Naive thymus-derived CD8-positive, alpha-beta T cell (primary cell): ENCODE results near the gene AMOTL1. TPM values are rescaled to one million over a fixed set of nuclear protein-coding genes. Genes with fewer than 3 reads are reported as not detected.

Experiments used
- ATAC-seq, 2 donors: fragments of 150-1000 bp; cut with Tn5 transposase in 1 of 2; sonication (Bioruptor Pico), chemical (Tn5 transposase) in 1 of 2; 1 replicate in 1 of 2; 2 replicates in 1 of 2; pipeline ENCODE4 v1.10.0; 2021; ENCODE audit warnings: mild to moderate bottlenecking in 2 of 2, moderate library complexity in 2 of 2
- POLR2A ChIA-PET: fragments of 350-600 bp; sonication (Branson Sonifier 250); formaldehyde crosslinking; loops from one replicate; lab custom pipeline; 2021; ENCODE audit warnings: antibody characterized with exemption; lab: Charles Lee
- DNase-seq, 10 donors: peaks; one replicate each; pipeline versions ENCODE4 v3.0.0 to v3.0.0-alpha.2; 2020 to 2022
- H3K27ac Mint-ChIP-seq, 10 donors: one replicate each; pipeline ENCODE4 v1.8.0; 2020 to 2022; ENCODE audit warnings: mild to moderate bottlenecking in 10 of 10, mixed read lengths in 10 of 10, moderate library complexity in 4 of 10, inconsistent platforms in 1 of 10
- H3K27me3 Mint-ChIP-seq, 5 donors: one replicate each; pipeline ENCODE4 v1.8.0; 2021 to 2022; ENCODE audit warnings: mixed read lengths in 5 of 5
- H3K36me3 Mint-ChIP-seq, 3 donors: one replicate each; pipeline ENCODE4 v1.8.0; 2020 to 2022; ENCODE audit warnings: mixed read lengths in 3 of 3, mild to moderate bottlenecking in 2 of 3, inconsistent platforms in 1 of 3
- H3K4me1 Mint-ChIP-seq, 4 donors: one replicate each; pipeline ENCODE4 v1.8.0; 2021 to 2022; ENCODE audit warnings: mixed read lengths in 4 of 4
- H3K4me3 Mint-ChIP-seq, 10 donors: one replicate each; pipeline ENCODE4 v1.8.0; 2020 to 2022; ENCODE audit warnings: mild to moderate bottlenecking in 10 of 10, mixed read lengths in 10 of 10, moderate library complexity in 6 of 10, inconsistent platforms in 1 of 10
- H3K9me3 Mint-ChIP-seq, 9 donors: one replicate each; pipeline ENCODE4 v1.8.0; 2020 to 2022; ENCODE audit warnings: mixed read lengths in 9 of 9, mild to moderate bottlenecking in 3 of 9, inconsistent platforms in 1 of 9, moderate library complexity in 1 of 9
- polyA plus RNA-seq, 3 donors: library from polyadenylated mRNA; unstranded; fragments of 300-500 nt; fragmentation: Illumina TruSeq; gene quantifications; one replicate each; pipeline ENCODE4 v1.2.3, GENCODE V29; 2021
- total RNA-seq, 8 experiments: library from RNA in 2 of 8; stranded (reverse) in 2 of 8; gene quantifications; one replicate each; pipeline ENCODE4 v1.2.3 and lab custom pipeline; 2021 to 2026

AMOTL1 gene
- total and polyA plus RNA-seq, 5 experiments from 2014 or later = 0.03 to 0.10 (median 0.08) TPM; not detected in 1

DNA sequence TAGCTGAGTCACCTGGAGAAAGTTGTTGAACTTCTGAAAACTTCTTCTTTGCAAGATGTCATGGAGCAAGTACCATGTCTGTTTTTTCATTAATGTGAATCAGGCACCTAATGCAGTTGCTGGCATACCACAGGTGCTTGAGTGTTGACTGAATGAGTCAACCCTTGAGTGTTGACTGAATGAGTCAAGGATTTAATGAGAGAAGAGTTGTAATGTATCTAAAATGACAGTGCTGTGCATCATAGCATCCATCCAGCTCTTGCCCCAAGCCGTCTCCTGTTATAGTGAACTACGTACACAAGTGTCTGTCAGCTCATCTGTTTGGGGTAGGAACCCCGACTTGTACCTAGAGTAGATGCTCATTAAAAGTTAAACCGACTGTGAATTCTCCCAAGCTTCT lies 112.1 kb downstream of the AMOTL1 start:
- ATAC-seq (no peak), DNase-seq (no peak)
- H3K4me3 Mint-ChIP-seq = no peak overlapping the region
- H3K27me3 Mint-ChIP-seq = no peaks in the 10 kb centered on the region
- POLR2A ChIA-PET = no interaction called here
- H3K27ac Mint-ChIP-seq = no peak overlapping the region
- H3K36me3 Mint-ChIP-seq = no peaks in the 10 kb centered on the region
- H3K4me1 Mint-ChIP-seq = peaks cover 6 to 15% (median 11%) of the 10 kb centered on the region in 4 donors
- H3K9me3 Mint-ChIP-seq = no peaks in the 10 kb centered on the region

DNA sequence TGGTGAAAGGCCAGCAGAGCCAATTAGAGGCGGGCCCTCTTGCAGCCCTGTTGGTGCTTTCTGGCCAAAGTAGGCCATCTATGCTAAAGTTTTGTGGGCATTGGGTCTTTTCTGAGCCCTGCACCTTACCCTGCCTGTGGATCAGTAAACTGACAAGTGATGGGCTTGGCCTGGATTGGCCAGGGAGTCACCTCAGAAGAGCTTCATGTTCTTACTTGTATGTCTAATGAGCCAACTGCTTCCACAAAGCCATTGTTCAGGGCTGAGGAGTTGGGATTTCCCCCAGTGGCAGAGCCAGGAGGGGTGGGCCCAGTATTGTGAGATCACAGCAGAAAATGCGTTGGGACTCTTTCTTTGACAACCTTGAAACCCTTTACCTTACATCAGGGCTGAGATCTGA lies 114.8 kb downstream of the AMOTL1 start:
- H3K4me1 Mint-ChIP-seq = peaks cover 0 to 4% (median under 1%) of the 10 kb centered on the region in 4 donors
- DNase-seq (no peak), ATAC-seq (no peak)
- POLR2A ChIA-PET = no interaction called here
- H3K9me3 Mint-ChIP-seq = peaks cover 0 to 11% (median 6%) of the 10 kb centered on the region in 9 donors
- H3K27me3 Mint-ChIP-seq = no peaks in the 10 kb centered on the region
- no peaks in the 10 kb centered on the region for H3K36me3 Mint-ChIP-seq
- no peak overlapping the region for H3K4me3 Mint-ChIP-seq
- H3K27ac Mint-ChIP-seq = no peak overlapping the region

DNA sequence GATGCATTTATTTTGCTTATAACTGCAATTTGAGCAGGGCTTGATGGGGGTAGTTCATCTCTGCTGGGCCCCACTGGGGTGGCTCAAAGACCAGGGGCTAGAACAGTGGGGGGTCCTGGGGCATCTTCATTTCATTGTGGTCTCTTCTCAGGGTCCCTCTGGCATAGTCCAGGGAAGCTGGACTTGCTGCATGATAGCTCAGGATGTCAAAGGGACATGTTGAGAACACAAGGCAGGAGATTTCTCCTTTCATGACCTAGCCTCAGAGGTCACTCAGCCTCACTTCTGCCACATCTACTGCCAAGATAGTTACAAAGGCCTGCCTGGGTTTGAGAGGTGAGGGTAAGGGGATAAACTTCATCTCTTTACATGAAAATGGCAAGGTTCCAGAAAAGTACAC lies 115.7 kb downstream of the AMOTL1 start:
- ATAC-seq (no peak), DNase-seq (no peak)
- Mint-ChIP-seq H3K27me3 (no peaks in the 10 kb centered on the region), H3K27ac (peak overlapping the region in 1 of 10 donors; percentile 6), H3K4me3 (no peak overlapping the region), H3K4me1 (peaks cover 0 to 4% (median under 1%) of the 10 kb centered on the region in 4 donors), H3K9me3 (peaks cover 7 to 20% (median 14%) of the 10 kb centered on the region in 9 donors), H3K36me3 (peaks cover 0 to 9% (median 5%) of the 10 kb centered on the region in 3 donors)
- POLR2A ChIA-PET = no interaction called here

DNA sequence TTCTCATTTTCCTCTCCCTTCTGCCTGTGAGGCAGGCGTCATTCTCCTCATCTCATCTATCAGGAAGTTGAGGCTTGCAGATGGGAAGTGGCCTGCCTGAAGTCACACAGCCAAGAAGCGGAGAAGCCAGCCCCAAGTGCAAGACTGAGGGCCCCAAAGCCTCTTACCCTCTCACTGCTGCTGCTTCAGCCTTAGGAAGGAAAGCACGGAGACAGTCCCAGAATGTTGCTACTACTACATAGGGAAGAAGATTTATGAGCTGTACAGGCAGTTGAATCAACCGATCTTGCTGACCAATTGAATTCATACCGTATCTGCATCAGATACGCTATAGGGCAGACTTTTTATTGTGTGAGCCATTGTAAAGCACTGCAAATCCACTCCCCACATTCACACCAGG lies 116.2 kb downstream of the AMOTL1 start:
- POLR2A ChIA-PET = no interaction called here
- Mint-ChIP-seq H3K27ac (no peak overlapping the region), H3K4me3 (no peak overlapping the region), H3K27me3 (no peaks in the 10 kb centered on the region), H3K4me1 (peaks cover 0 to 4% (median under 1%) of the 10 kb centered on the region in 4 donors), H3K9me3 (peaks cover 9 to 25% (median 15%) of the 10 kb centered on the region in 9 donors), H3K36me3 (peaks cover 0 to 10% (median 5%) of the 10 kb centered on the region in 3 donors)
- ATAC-seq (no peak), DNase-seq (no peak)

DNA sequence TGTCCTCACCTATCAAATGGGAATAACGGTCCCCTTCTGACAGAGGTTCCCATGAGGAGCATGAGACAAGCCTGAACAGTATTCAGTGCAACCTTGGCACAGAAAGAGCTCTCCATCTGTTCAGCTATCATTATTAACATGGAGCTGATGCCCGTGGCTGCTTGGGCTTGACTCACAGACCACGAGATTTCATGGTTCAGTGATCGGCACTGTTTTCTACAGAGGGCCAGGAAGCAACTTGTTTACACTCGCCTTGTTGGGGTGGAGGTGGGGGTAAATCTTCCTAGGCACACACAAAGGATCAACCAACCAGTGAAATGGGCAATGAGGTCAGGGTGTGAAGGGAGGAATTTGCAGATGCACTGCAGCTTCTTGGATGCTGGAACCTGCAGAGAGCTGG lies 117.0 kb downstream of the AMOTL1 start:
- H3K4me1 Mint-ChIP-seq = peaks cover 0 to 4% (median under 1%) of the 10 kb centered on the region in 4 donors
- DNase-seq = no peak

DNA sequence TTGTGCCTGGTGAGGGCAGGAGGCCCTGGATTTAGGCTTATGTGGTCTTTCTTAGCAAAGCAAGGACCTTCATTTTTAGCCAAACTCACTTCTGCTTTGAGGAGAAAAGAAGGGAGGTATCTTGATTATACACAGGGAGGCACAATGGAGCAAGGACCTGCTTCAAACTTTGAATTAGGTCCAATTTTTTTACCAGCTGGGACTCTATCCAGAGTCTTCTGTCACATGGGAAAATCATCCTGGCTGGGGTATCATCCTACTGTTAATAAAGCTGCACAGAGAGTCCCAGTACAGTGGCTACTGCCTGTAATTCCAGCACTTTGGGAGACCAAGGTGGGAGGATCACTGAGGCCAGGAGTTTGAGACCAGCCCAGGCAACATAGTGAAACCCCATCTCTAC lies 117.4 kb downstream of the AMOTL1 start:
- Mint-ChIP-seq H3K9me3 (peaks cover 13 to 29% (median 17%) of the 10 kb centered on the region in 9 donors), H3K36me3 (peaks cover 0 to 11% (median 5%) of the 10 kb centered on the region in 3 donors), H3K27ac (no peak overlapping the region), H3K27me3 (no peaks in the 10 kb centered on the region), H3K4me3 (no peak overlapping the region), H3K4me1 (peaks cover 0 to 4% (median under 1%) of the 10 kb centered on the region in 4 donors)
- ATAC-seq = no peak
- POLR2A ChIA-PET = no interaction called here
- DNase-seq = no peak

More for the DNA sequence above, 117.0 kb downstream of the AMOTL1 start:
- H3K36me3 Mint-ChIP-seq = peaks cover 0 to 10% (median 5%) of the 10 kb centered on the region in 3 donors
- POLR2A ChIA-PET = no interaction called here
- ATAC-seq = no peak
- H3K9me3 Mint-ChIP-seq = peaks cover 12 to 28% (median 17%) of the 10 kb centered on the region in 9 donors
- H3K27ac Mint-ChIP-seq = no peak overlapping the region
- no peak overlapping the region for H3K4me3 Mint-ChIP-seq
- H3K27me3 Mint-ChIP-seq = no peaks in the 10 kb centered on the region

DNA sequence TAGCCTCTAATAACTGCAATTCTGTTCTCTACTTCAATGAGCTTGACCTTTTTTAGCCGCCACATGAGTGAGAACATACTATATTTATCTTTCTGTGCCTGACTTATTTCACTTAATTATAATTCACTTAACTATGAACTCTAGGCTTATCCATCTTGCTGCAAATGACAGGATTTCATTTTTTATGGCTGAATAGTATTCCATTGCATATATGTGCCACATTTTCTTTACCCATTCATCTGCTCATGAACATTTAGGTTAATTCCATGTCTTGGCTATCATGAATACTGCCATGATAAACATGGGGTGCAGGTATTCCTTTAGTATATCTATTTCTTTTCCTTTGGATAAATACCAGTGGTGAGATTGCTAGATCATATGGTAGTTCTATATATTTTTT lies 120.0 kb downstream of the AMOTL1 start:
- ATAC-seq = no peak
- peak overlapping the region in 1 of 10 donors; percentile 4 for H3K4me3 Mint-ChIP-seq

DNA sequence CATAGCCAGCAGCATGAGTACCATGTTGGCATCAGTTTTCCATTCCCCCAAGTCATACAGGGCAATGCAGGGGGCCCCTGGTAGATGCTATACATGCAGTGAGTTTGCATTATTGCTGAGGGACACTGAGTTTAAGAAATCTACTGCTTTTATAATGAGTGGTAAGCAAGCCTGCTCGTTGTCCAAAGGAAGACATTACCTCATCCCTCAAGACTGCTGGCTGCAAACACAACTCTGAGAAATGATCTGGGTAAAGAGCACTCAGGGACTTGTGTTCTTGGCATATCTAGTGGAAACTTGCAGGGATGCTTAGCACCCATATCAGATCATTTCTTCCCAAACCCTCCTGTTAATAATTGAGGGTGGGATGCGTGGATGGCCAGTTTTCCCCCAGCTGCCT lies 127.3 kb downstream of the AMOTL1 start:
- no peak for ATAC-seq
- peaks cover 11 to 44% (median 31%) of the 10 kb centered on the region in 9 donors for H3K9me3 Mint-ChIP-seq
- DNase-seq = no peak

More for the DNA sequence above, 120.0 kb downstream of the AMOTL1 start:
- POLR2A ChIA-PET = no interaction called here
- DNase-seq = no peak
- H3K9me3 Mint-ChIP-seq = peaks cover 24 to 56% (median 37%) of the 10 kb centered on the region in 9 donors
- H3K36me3 Mint-ChIP-seq = peaks cover 0 to 35% (median 20%) of the 10 kb centered on the region in 3 donors
- peaks cover 0 to 4% (median 0%) of the 10 kb centered on the region in 4 donors for H3K4me1 Mint-ChIP-seq
- peaks cover 0 to 2% (median 0%) of the 10 kb centered on the region in 5 donors for H3K27me3 Mint-ChIP-seq
- no peak overlapping the region for H3K27ac Mint-ChIP-seq

DNA sequence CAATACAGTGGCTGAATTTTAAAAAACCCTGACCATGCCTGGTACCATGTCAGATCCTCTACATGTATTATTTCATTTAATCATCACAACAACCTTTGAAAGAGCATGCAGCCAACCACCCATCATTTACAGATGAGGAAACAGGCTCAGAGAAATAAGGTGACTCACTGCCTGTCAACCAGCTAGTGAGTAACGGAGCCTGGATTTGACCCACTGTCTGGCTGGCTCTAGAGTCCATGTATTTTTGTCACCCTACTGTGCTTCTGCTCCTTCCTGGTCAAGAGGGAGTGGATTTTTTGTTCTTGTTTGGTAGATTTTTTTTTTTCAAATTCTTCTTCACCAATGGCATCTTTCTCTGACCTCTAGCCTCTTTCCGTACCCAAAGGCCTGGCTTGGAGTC lies 127.8 kb downstream of the AMOTL1 start:
- peaks cover 11 to 39% (median 26%) of the 10 kb centered on the region in 9 donors for H3K9me3 Mint-ChIP-seq
- DNase-seq (no peak), ATAC-seq (no peak)
- H3K36me3 Mint-ChIP-seq = peaks cover 0 to 28% (median 24%) of the 10 kb centered on the region in 3 donors
- peaks cover 0 to 3% (median 0%) of the 10 kb centered on the region in 5 donors for H3K27me3 Mint-ChIP-seq
- H3K4me1 Mint-ChIP-seq = no peaks in the 10 kb centered on the region
- H3K4me3 Mint-ChIP-seq = no peak overlapping the region
- POLR2A ChIA-PET = no interaction called here
- H3K27ac Mint-ChIP-seq = no peak overlapping the region

More for the DNA sequence above, 127.3 kb downstream of the AMOTL1 start:
- Mint-ChIP-seq H3K4me1 (no peaks in the 10 kb centered on the region), H3K27me3 (peaks cover 0 to 3% (median 0%) of the 10 kb centered on the region in 5 donors), H3K4me3 (no peak overlapping the region), H3K36me3 (peaks cover 0 to 34% (median 26%) of the 10 kb centered on the region in 3 donors), H3K27ac (no peak overlapping the region)
- POLR2A ChIA-PET = no interaction called here

DNA sequence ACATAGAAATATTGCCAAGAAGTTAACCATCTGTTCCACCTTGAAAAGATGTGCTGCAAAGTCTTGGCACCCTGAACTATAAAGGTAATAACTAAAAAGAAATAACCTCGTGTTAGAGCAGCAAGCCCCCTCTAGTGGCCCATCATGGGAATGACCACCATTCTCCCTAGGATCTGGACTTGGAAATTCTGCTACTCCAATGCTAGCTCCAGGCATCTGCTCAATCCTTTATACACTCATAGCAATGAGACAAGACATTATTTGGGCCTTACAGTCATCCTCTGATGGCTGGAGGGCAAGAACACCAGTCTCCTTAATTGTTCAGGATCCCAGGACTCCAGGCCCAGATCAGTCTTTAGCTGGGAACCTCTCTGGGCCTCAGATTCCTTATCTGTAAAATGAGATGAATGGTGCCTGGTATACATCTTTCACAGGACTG lies 129.2 kb downstream of the AMOTL1 start:
- ATAC-seq = no peak
- no peaks in the 10 kb centered on the region for H3K4me1 Mint-ChIP-seq
- peak in 5 of 10 donors; percentile 9 to 67 (median 30) for DNase-seq
- H3K27me3 Mint-ChIP-seq = peaks cover 0 to 1% (median 0%) of the 10 kb centered on the region in 5 donors
- H3K9me3 Mint-ChIP-seq = peaks cover 4 to 25% (median 16%) of the 10 kb centered on the region in 9 donors
- H3K27ac Mint-ChIP-seq = peak overlapping the region in 2 of 10 donors; percentile 14 to 29
- H3K4me3 Mint-ChIP-seq = no peak overlapping the region
- H3K36me3 Mint-ChIP-seq = peaks cover 0 to 18% (median 18%) of the 10 kb centered on the region in 3 donors
- POLR2A ChIA-PET = interaction anchor here (1.1 kb wide), 1 partner anchor 27 kb away, joined by 3 read pairs; no protein-coding TSS in a partner anchor

DNA sequence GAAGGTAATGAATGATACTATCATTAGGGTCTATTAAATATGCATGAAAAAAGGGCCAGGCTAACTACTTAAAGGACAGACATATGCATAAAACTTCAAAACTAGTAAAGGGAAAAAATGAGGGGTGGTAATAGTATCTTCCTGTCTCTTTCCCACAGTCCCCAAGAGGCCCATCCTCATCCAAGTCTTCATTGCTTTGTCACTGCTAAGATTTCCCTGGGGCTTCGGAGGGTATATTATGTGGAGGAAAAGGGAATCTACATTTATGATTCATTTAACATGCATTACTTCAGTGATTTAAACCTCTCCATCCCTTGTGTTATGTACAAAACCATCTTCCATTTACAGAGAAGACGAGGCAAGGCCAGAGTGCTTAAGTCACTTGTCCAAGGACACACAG lies 139.1 kb downstream of the AMOTL1 start:
- Mint-ChIP-seq H3K4me1 (peaks cover 0 to 2% (median 0%) of the 10 kb centered on the region in 4 donors), H3K27me3 (peaks cover 0 to 2% (median 0%) of the 10 kb centered on the region in 5 donors), H3K27ac (no peak overlapping the region), H3K36me3 (peaks cover 0 to 12% (median 2%) of the 10 kb centered on the region in 3 donors), H3K9me3 (peaks cover 0 to 12% (median 5%) of the 10 kb centered on the region in 9 donors), H3K4me3 (no peak overlapping the region)
- POLR2A ChIA-PET = no interaction called here
- ATAC-seq (no peak), DNase-seq (no peak)

DNA sequence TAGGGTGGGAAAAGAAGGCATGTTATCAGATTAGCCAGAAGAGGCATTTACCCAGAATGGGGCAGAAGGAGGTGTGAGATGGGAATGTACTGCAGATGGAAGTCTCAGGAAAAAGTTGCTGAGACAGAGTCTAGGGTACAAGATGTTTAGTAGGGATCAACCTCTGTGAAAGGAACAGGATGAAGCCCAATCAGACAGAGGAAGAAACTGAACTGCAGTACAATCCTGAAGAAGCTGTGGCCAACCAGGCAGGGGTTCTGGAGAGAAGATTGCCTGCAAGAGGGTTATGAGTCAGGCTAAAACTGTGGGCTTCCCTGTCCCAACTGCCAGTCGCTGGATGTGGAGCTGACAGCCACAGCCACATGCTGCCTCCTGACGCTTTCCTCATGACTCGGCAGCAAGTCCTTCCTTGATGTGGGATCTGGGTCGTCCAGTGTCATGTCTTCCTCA lies 141.2 kb downstream of the AMOTL1 start:
- H3K27me3 Mint-ChIP-seq = peaks cover 0 to 2% (median 0%) of the 10 kb centered on the region in 5 donors
- POLR2A ChIA-PET = no interaction called here
- peaks cover 0 to 12% (median 4%) of the 10 kb centered on the region in 9 donors for H3K9me3 Mint-ChIP-seq
- peak overlapping the region in 1 of 10 donors; percentile 43 for H3K27ac Mint-ChIP-seq
- peaks cover 0 to 12% (median 2%) of the 10 kb centered on the region in 3 donors for H3K36me3 Mint-ChIP-seq
- no peak for DNase-seq
- H3K4me3 Mint-ChIP-seq = no peak overlapping the region
- ATAC-seq = no peak
- H3K4me1 Mint-ChIP-seq = peaks cover 0 to 2% (median 0%) of the 10 kb centered on the region in 4 donors

DNA sequence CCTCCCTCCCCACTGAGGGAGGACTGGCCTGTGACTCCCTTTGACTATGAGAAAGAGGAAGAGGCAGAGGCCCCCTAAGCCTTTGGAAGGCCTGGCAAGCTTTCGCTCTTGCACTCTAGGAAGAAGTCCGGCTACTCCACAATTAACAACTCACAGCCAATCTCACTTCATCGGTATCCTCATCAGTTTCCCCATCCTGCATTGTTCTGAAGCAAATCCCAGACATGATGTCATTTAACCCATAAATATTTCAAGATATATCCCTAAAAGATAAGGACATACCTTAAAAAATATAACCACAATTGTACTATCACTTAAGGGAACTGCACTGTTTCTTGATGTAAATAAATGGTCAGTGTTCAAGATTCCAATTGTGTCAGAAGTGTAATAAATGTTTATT lies 142.1 kb downstream of the AMOTL1 start:
- Mint-ChIP-seq H3K27ac (no peak overlapping the region), H3K4me1 (peaks cover 0 to 2% (median 0%) of the 10 kb centered on the region in 4 donors), H3K36me3 (peaks cover 0 to 10% (median 2%) of the 10 kb centered on the region in 3 donors), H3K27me3 (peaks cover 0 to 2% (median 0%) of the 10 kb centered on the region in 5 donors), H3K4me3 (no peak overlapping the region), H3K9me3 (peaks cover 0 to 11% (median 3%) of the 10 kb centered on the region in 9 donors)
- POLR2A ChIA-PET = no interaction called here
- no peak for ATAC-seq
- DNase-seq = no peak
